A549 (cell line): Measurements from ENCODE around the gene COL15A1.

Experiments
- HOXA7 ChIP-seq: fragments of 250-450 bp; sonication (Bioruptor Pico); IDR thresholded peaks from 2 replicates; pipeline ENCODE4 v1.5.0; 2020; ENCODE audit warnings: mild to moderate bottlenecking, moderate library complexity
- TF ChIP-seq, protein P1 (sequence below): fragments of >200 bp; sonication (Bioruptor Twin); formaldehyde crosslinking; IDR thresholded peaks from 3 replicates; pipeline ENCODE4 v1.5.1; 2016
- TF ChIP-seq, protein P2 (sequence below): fragments of 200-600 bp; sonication (generic); IDR thresholded peaks from 2 replicates; pipeline ENCODE4 v1.6.1; 2016; ENCODE audit warnings: antibody characterized with exemption, mild to moderate bottlenecking, moderate library complexity
- TF ChIP-seq, protein P3 (sequence below): fragments of 450-650 bp; IDR thresholded peaks from 2 replicates; pipeline ENCODE4 v1.6.1; 2014; ENCODE audit warnings: antibody characterized with exemption

DNA sequence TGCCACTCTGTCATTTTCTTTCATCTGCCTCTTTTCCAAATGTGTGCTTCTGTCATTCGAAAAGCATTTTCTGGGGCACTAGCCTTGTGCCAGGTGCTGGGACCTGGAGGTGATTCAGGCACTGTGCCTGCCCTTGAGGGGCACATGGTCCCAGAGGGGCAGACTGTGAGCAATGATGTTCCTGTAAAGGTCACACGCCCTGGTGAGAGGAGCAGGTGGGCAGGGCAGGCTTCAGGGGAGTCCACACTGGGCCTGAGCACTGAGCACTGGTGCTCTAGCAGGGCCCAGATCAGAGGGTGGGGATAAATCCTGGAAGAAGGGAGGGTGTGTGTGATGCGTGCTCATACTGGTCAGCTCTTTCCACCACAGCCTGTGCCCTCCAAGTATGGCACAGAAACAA is 77.8 kb downstream of the COL15A1 start:
- TF ChIP-seq, protein P1, sequence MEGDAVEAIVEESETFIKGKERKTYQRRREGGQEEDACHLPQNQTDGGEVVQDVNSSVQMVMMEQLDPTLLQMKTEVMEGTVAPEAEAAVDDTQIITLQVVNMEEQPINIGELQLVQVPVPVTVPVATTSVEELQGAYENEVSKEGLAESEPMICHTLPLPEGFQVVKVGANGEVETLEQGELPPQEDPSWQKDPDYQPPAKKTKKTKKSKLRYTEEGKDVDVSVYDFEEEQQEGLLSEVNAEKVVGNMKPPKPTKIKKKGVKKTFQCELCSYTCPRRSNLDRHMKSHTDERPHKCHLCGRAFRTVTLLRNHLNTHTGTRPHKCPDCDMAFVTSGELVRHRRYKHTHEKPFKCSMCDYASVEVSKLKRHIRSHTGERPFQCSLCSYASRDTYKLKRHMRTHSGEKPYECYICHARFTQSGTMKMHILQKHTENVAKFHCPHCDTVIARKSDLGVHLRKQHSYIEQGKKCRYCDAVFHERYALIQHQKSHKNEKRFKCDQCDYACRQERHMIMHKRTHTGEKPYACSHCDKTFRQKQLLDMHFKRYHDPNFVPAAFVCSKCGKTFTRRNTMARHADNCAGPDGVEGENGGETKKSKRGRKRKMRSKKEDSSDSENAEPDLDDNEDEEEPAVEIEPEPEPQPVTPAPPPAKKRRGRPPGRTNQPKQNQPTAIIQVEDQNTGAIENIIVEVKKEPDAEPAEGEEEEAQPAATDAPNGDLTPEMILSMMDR: no peak
- no peak for TF ChIP-seq HOXA7 (CRISPR knock-in tag)
- TF ChIP-seq, protein P2, sequence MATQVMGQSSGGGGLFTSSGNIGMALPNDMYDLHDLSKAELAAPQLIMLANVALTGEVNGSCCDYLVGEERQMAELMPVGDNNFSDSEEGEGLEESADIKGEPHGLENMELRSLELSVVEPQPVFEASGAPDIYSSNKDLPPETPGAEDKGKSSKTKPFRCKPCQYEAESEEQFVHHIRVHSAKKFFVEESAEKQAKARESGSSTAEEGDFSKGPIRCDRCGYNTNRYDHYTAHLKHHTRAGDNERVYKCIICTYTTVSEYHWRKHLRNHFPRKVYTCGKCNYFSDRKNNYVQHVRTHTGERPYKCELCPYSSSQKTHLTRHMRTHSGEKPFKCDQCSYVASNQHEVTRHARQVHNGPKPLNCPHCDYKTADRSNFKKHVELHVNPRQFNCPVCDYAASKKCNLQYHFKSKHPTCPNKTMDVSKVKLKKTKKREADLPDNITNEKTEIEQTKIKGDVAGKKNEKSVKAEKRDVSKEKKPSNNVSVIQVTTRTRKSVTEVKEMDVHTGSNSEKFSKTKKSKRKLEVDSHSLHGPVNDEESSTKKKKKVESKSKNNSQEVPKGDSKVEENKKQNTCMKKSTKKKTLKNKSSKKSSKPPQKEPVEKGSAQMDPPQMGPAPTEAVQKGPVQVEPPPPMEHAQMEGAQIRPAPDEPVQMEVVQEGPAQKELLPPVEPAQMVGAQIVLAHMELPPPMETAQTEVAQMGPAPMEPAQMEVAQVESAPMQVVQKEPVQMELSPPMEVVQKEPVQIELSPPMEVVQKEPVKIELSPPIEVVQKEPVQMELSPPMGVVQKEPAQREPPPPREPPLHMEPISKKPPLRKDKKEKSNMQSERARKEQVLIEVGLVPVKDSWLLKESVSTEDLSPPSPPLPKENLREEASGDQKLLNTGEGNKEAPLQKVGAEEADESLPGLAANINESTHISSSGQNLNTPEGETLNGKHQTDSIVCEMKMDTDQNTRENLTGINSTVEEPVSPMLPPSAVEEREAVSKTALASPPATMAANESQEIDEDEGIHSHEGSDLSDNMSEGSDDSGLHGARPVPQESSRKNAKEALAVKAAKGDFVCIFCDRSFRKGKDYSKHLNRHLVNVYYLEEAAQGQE: no peak
- TF ChIP-seq, protein P3, sequence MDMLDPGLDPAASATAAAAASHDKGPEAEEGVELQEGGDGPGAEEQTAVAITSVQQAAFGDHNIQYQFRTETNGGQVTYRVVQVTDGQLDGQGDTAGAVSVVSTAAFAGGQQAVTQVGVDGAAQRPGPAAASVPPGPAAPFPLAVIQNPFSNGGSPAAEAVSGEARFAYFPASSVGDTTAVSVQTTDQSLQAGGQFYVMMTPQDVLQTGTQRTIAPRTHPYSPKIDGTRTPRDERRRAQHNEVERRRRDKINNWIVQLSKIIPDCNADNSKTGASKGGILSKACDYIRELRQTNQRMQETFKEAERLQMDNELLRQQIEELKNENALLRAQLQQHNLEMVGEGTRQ: no peak
